KMS-11 (cell line): ENCODE measurements around the gene LRRC4.

ENCODE experiments used
- H2AFZ ChIP-seq: fragments of 200-600 bp; sonication (generic); 2 replicates; pipeline ENCODE4 v1.6.1; 2016; ENCODE audit warnings: antibody characterized with exemption, mixed run types, low read depth
- H3K27ac ChIP-seq: fragments of 200-600 bp; sonication (generic); 2 replicates; pipeline ENCODE4 v1.6.1; 2016; ENCODE audit warnings: mild to moderate bottlenecking, mixed run types
- H3K27me3 ChIP-seq: fragments of 200-600 bp; sonication (generic); 2 replicates; pipeline ENCODE4 v1.6.1; 2017; ENCODE audit warnings: mild to moderate bottlenecking, low read depth, mixed run types, moderate library complexity; ENCODE audit not compliant: insufficient read depth
- H3K36me3 ChIP-seq: fragments of 200-600 bp; sonication (generic); 2 replicates; pipeline ENCODE4 v1.6.1; 2017; ENCODE audit warnings: mild to moderate bottlenecking, mixed run types; ENCODE audit not compliant: insufficient read depth
- H3K4me1 ChIP-seq: fragments of 200-600 bp; sonication (generic); 2 replicates; pipeline ENCODE4 v1.6.1; 2016; ENCODE audit warnings: mild to moderate bottlenecking, low read depth, mixed run types; ENCODE audit not compliant: poor library complexity, severe bottlenecking
- H3K4me2 ChIP-seq: fragments of 200-600 bp; sonication (generic); 2 replicates; pipeline ENCODE4 v1.7.0; 2016; ENCODE audit warnings: mild to moderate bottlenecking, mixed run types
- H3K4me3 ChIP-seq: fragments of 200-600 bp; sonication (generic); IDR thresholded peaks from 2 replicates; pipeline ENCODE4 v1.6.1; 2017; ENCODE audit warnings: low read depth, low read length, mixed read lengths; ENCODE audit not compliant: insufficient read depth
- H3K79me2 ChIP-seq: fragments of 200-600 bp; sonication (generic); 2 replicates; pipeline ENCODE4 v1.6.1; 2016; ENCODE audit warnings: low read depth, mixed run types; ENCODE audit not compliant: insufficient read depth
- H3K9ac ChIP-seq: fragments of 200-600 bp; sonication (generic); 2 replicates; pipeline ENCODE4 v1.6.1; 2016; ENCODE audit warnings: mild to moderate bottlenecking, mixed run types
- H4K20me1 ChIP-seq: fragments of 200-600 bp; sonication (generic); 2 replicates; pipeline ENCODE4 v1.6.1; 2016; ENCODE audit warnings: mild to moderate bottlenecking, mixed run types; ENCODE audit not compliant: insufficient read depth
- TF ChIP-seq, protein P1 (sequence below): fragments of 200-600 bp; sonication (generic); conservative IDR thresholded peaks from 2 replicates; pipeline ENCODE4 v1.6.1; 2017; ENCODE audit warnings: low read depth, mild to moderate bottlenecking, antibody characterized with exemption, low read length, moderate library complexity, mixed read lengths

The LRRC4 gene

DNA sequence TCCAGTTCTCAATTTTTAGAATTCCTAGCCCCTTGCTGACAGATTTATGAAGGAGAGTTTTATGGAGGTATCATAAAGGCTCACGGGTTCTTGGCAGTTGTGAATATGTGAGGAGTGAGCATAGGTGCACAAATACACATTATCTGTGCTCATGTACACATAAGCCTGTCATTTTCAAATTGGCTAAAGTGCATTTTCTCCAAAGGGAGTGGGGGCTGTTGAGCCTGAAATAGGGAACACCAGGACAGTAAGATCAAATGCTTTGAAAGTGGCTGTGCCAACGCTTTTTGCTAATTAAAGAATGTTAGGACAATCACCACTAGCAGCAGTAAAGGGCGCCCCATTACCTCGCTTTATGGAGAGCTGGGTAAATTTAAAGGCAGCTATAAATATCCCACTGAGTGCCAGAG is 8.3 kb upstream of the LRRC4 start:
- TF ChIP-seq, protein P1, sequence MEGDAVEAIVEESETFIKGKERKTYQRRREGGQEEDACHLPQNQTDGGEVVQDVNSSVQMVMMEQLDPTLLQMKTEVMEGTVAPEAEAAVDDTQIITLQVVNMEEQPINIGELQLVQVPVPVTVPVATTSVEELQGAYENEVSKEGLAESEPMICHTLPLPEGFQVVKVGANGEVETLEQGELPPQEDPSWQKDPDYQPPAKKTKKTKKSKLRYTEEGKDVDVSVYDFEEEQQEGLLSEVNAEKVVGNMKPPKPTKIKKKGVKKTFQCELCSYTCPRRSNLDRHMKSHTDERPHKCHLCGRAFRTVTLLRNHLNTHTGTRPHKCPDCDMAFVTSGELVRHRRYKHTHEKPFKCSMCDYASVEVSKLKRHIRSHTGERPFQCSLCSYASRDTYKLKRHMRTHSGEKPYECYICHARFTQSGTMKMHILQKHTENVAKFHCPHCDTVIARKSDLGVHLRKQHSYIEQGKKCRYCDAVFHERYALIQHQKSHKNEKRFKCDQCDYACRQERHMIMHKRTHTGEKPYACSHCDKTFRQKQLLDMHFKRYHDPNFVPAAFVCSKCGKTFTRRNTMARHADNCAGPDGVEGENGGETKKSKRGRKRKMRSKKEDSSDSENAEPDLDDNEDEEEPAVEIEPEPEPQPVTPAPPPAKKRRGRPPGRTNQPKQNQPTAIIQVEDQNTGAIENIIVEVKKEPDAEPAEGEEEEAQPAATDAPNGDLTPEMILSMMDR = no peak
- no peaks in the 10 kb centered on the region for H3K36me3 ChIP-seq
- H4K20me1 ChIP-seq = peaks cover 6% of the 10 kb centered on the region
- no peak overlapping the region for H3K4me2 ChIP-seq
- no peak overlapping the region for H3K4me3 ChIP-seq
- no peaks in the 10 kb centered on the region for H3K79me2 ChIP-seq
- no peaks in the 10 kb centered on the region for H3K27me3 ChIP-seq
- H3K9ac ChIP-seq = no peak overlapping the region
- no peak overlapping the region for H3K27ac ChIP-seq
- peaks cover 59% of the 10 kb centered on the region for H3K4me1 ChIP-seq
- H2AFZ ChIP-seq = no peak overlapping the region

DNA sequence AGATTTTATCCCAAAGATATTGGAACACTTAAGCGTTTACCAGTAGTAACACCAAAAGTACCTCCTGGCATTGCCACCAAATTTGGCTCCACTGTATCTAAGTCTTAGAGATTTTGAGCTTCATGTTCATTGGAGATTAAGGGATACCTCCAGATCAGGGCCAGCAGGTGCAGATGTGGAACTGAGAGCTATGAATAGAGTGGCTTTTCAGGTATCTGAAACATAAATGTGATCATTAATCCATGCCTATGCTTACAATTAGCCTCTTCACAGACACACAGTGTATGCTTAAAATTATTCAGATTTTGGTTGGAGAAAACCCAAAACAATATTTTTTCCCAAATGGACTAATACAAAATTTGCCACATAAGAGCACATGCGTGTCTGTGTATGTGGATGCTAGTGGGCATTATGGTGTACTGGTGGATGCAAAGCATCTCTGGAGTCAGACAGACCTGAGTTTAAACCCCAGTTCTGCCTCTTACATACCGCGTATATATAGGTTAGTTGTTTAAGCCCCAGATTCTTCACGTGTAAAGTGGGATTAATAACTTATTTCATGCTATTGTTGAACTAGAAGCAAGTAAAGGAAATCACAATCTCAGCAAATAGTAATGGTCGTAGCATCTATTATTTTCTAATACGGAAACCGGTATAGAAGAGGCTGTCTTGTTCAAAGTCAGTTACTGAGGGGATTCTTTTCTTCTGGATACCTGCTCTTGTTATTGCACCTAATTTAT is 6.8 kb upstream of the LRRC4 start:
- Histone ChIP-seq H3K79me2 (no peaks in the 10 kb centered on the region), H3K27ac (no peak overlapping the region), H3K4me2 (peak overlapping the region; percentile 1; the same call in 1 of the 2 replicates)

DNA sequence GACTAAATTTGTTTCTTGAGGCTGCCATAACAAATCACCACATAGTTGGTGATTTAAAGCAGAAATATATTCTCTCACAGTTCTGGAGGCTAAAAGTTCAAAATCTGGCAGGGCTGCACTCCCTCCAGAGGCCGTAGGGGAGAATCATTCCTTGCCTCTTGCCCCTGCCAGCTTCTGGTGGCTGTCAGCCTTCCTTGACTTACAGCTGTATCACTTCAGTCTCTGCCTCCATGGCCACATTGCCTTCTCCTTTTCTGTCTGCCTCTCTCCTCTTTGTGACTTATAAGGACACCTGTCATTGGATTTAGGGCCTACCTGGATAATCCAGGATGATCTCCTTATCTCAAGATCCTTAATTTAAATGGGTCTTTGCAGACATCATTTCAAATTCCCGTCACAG is 5.8 kb upstream of the LRRC4 start:
- Histone ChIP-seq H3K4me1 (peaks cover 54% of the 10 kb centered on the region), H4K20me1 (peaks cover 9% of the 10 kb centered on the region), H3K27me3 (no peaks in the 10 kb centered on the region), H2AFZ (no peak overlapping the region), H3K27ac (no peak overlapping the region), H3K4me2 (peak overlapping the region; percentile 40; the same call in 1 of the 2 replicates), H3K36me3 (no peaks in the 10 kb centered on the region), H3K9ac (no peak overlapping the region), H3K4me3 (no peak overlapping the region), H3K79me2 (no peaks in the 10 kb centered on the region)
- TF ChIP-seq, protein P1 = no peak

More for the DNA sequence above, 6.8 kb upstream of the LRRC4 start:
- Histone ChIP-seq H3K9ac (no peak overlapping the region), H3K4me1 (peaks cover 60% of the 10 kb centered on the region), H3K4me3 (no peak overlapping the region), H2AFZ (no peak overlapping the region), H4K20me1 (peaks cover 9% of the 10 kb centered on the region), H3K27me3 (no peaks in the 10 kb centered on the region), H3K36me3 (no peaks in the 10 kb centered on the region)
- TF ChIP-seq, protein P1 = no peak

DNA sequence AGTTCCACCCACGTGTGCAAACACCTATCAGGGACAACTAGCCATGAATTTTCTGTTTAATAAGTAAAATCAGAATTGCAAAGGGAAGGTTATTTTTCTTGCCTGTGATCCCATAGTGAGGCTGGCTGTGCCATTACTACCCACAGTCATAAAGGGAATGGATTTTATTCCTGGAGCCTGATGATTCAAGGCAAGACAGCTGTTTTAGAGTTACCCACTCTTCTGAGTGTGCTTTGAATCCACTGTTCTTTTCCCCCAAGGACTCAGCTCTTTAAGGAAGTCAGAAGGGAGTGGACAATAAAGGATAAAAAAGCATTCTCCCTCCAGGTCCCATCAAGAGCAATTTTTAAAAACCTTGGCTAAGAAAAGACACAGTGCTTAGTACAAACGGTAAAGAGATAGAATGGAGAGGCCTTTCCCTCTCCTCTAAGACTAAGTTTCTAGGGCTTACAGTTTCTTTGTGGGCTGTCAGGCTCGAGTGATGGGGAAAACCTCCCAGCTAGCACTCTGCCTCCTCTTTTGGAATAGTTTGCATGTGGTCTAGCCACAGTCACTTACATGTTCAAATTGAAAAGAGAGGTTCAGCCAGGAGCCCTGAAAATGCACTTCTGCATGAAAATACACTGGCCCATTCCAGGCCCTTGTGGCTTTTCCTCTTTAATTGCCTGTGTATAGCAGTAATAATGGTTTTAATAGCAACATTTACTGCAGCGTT is 5.1 kb upstream of the LRRC4 start:
- no peaks in the 10 kb centered on the region for H3K79me2 ChIP-seq
- TF ChIP-seq, protein P1 = no peak

More for the DNA sequence above, 5.1 kb upstream of the LRRC4 start:
- Histone ChIP-seq H4K20me1 (peaks cover 9% of the 10 kb centered on the region), H3K27me3 (no peaks in the 10 kb centered on the region), H3K9ac (no peak overlapping the region), H3K4me1 (peaks cover 54% of the 10 kb centered on the region), H3K27ac (no peak overlapping the region), H2AFZ (no peak overlapping the region), H3K4me3 (no peak overlapping the region), H3K4me2 (peak overlapping the region; percentile 40), H3K36me3 (no peaks in the 10 kb centered on the region)
